HCT116 (cell line): Measurements from ENCODE around the gene UGT1A9. TPM values are rescaled to one million over a fixed set of nuclear protein-coding genes. Genes with fewer than 3 reads are reported as not detected.

Source experiments
- ATAC-seq: fragments of 200-7000 bp; cut with Tn5 transposase; 2 replicates; pipeline ENCODE4 v1.9.1; 2020; ENCODE audit warnings: mild to moderate bottlenecking, moderate library complexity
- BruUV-seq: library from RNA; stranded (reverse); fragments of 400-500 nt; replicated peaks from 2 replicates; lab custom pipeline; 2021; lab: Mats Ljungman, UMichigan
- CTCF ChIA-PET: fragments of 300-600 bp; sonication (Branson Sonifier 250); formaldehyde crosslinking; loops from one replicate; lab custom pipeline; 2021; ENCODE audit warnings: antibody characterized with exemption; lab: Charles Lee
- POLR2A ChIA-PET: fragments of 300-600, 350-600 bp; sonication (Branson Sonifier 250); formaldehyde crosslinking; loops from one replicate; lab custom pipeline; 2021; ENCODE audit warnings: antibody characterized with exemption; lab: Charles Lee
- RAD21 ChIA-PET, 2 experiments: fragments of 300-600 bp; sonication (Branson Sonifier 250); formaldehyde crosslinking; loops; one replicate each; lab custom pipeline; 2023; ENCODE audit warnings: low total read pairs in 2 of 2; ENCODE audit not compliant: uncharacterized antibody in 2 of 2, unreplicated experiment in 2 of 2, low non-redundant PET in 1 of 2; lab: Charles Lee
- DNase-seq: peaks from one replicate; pipeline ENCODE4 v3.0.0-alpha.2; 2010; ENCODE audit warnings: low read depth, low spot score
- H2AFZ ChIP-seq: fragments of 200-600 bp; shearing (Covaris generic), sonication (generic); 2 replicates; pipeline ENCODE4 v1.6.1; 2017; ENCODE audit warnings: low read depth, mixed run types, mixed read lengths, antibody characterized with exemption, low read length; ENCODE audit not compliant: poor library complexity, severe bottlenecking
- H3K27ac ChIP-seq: 2 replicates; pipeline ENCODE4 v1.5.1; 2012; ENCODE audit warnings: low read depth, low read length
- H3K27me3 ChIP-seq: fragments of 200-600 bp; sonication (generic); 2 replicates; pipeline ENCODE4 v1.6.1; 2016; ENCODE audit warnings: mixed run types, low read length, mixed read lengths; ENCODE audit not compliant: insufficient read depth
- H3K36me3 ChIP-seq, 2 experiments: fragments of 200-500 bp in 1 of 2; fragments of 200-600 bp in 1 of 2; sonication (Bioruptor generic) in 1 of 2; sonication (generic) in 1 of 2; 2 replicates each; pipeline versions ENCODE4 v1.5.1 to v1.6.1; 2014 to 2016; ENCODE audit warnings: low read length in 2 of 2, inconsistent platforms in 1 of 2, mixed read lengths in 1 of 2, mixed run types in 1 of 2; ENCODE audit not compliant: insufficient read depth in 2 of 2, control insufficient read depth in 1 of 2
- H3K4me1 ChIP-seq, 2 experiments: fragments of 200-600 bp in 1 of 2; sonication (generic) in 1 of 2; 2 replicates each; pipeline versions ENCODE4 v1.5.1 to v1.6.1; 2012 to 2017; ENCODE audit warnings: low read length in 2 of 2, inconsistent platforms in 1 of 2, mild to moderate bottlenecking in 1 of 2, mixed read lengths in 1 of 2, mixed run types in 1 of 2, moderate library complexity in 1 of 2; ENCODE audit not compliant: insufficient read depth in 2 of 2, control insufficient read depth in 1 of 2
- H3K4me2 ChIP-seq: fragments of 200-600 bp; sonication (generic); 2 replicates; pipeline ENCODE4 v1.6.1; 2017; ENCODE audit warnings: mixed run types, low read length, mixed read lengths
- H3K4me3 ChIP-seq, 2 experiments: fragments of 200-600 bp in 1 of 2; sonication (generic) in 1 of 2; replicated peaks in 1 of 2; 2 replicates each; pipeline ENCODE4 v1.5.1; 2011 to 2016; ENCODE audit warnings: low read length in 2 of 2, control low read depth in 1 of 2, low read depth in 1 of 2, mild to moderate bottlenecking in 1 of 2, mixed read lengths in 1 of 2, mixed run types in 1 of 2
- H3K79me2 ChIP-seq: fragments of 200-600 bp; sonication (generic); 2 replicates; pipeline ENCODE4 v1.6.1; 2017; ENCODE audit warnings: mild to moderate bottlenecking, mixed run types, low read length, moderate library complexity, mixed read lengths; ENCODE audit not compliant: insufficient read depth
- H3K9ac ChIP-seq: fragments of 200-600 bp; sonication (generic); 2 replicates; pipeline ENCODE4 v1.6.1; 2016; ENCODE audit warnings: low read length, mixed read lengths
- H3K9me2 ChIP-seq: fragments of 200-600 bp; sonication (generic), shearing (Covaris generic); 2 replicates; pipeline ENCODE4 v1.6.1; 2017; ENCODE audit warnings: mixed run types, mild to moderate bottlenecking, moderate library complexity; ENCODE audit not compliant: insufficient read depth
- H3K9me3 ChIP-seq, 2 experiments: fragments of 200-500 bp in 1 of 2; fragments of 200-600 bp in 1 of 2; sonication (Bioruptor generic) in 1 of 2; sonication (generic) in 1 of 2; 2 replicates each; pipeline ENCODE4 v1.6.1; 2014 to 2017; ENCODE audit warnings: low read length in 2 of 2, mixed read lengths in 2 of 2, inconsistent platforms in 1 of 2, low read depth in 1 of 2, mild to moderate bottlenecking in 1 of 2, mixed run types in 1 of 2, moderate library complexity in 1 of 2; ENCODE audit not compliant: control insufficient read depth in 1 of 2, insufficient read depth in 1 of 2
- H4K20me1 ChIP-seq: fragments of 200-600 bp; sonication (generic), shearing (Covaris generic); 2 replicates; pipeline ENCODE4 v1.6.1; 2017; ENCODE audit warnings: mixed run types, mild to moderate bottlenecking, moderate library complexity; ENCODE audit not compliant: insufficient read depth
- EGR1 ChIP-seq: IDR thresholded peaks from 2 replicates; pipeline ENCODE4 v1.6.1; 2012; ENCODE audit warnings: low read depth
- SRF ChIP-seq: IDR thresholded peaks from 2 replicates; pipeline ENCODE4 v1.6.1; 2012; ENCODE audit warnings: low read depth
- TCF7L2 ChIP-seq: IDR thresholded peaks from 2 replicates; pipeline ENCODE4 v1.7.0; 2011; ENCODE audit warnings: borderline replicate concordance, inconsistent platforms; ENCODE audit not compliant: insufficient read depth, insufficient read length; ENCODE audit errors: extremely low read depth
- intact Hi-C: fragments of 100-400 bp; cut with micrococcal nuclease; formaldehyde crosslinking; loops from 2 replicates; pipeline ENCODE4 v1.10.0; 2022
- total RNA-seq: library from RNA; stranded (reverse); gene quantifications from one replicate; pipeline ENCODE4 v1.2.1, GENCODE V29; 2021; ENCODE audit not compliant: unreplicated experiment

The UGT1A9 gene
- total RNA-seq, 1 experiment from 2014 or later: not detected

- H3K4me3 ChIP-seq: no peak overlapping the region
- H3K9ac ChIP-seq: no peak overlapping the region
- peaks cover 5 to 9% of the 10 kb centered on the region in 2 experiments; a peak in 3 of 4 replicates for H3K4me1 ChIP-seq
- POLR2A ChIA-PET: no interaction called here
- no TSS peak for BruUV-seq
- no peaks in the 10 kb centered on the region for H3K27me3 ChIP-seq
- H3K27ac ChIP-seq: no peak overlapping the region
- RAD21 ChIA-PET: no interaction called here
- no peak overlapping the region for H3K4me2 ChIP-seq
- no peak for DNase-seq
- H3K36me3 ChIP-seq: no peaks in the 10 kb centered on the region
- intact Hi-C loops: no loop called here
- H2AFZ ChIP-seq: no peak overlapping the region
- no peak for TF ChIP-seq TCF7L2
- CTCF ChIA-PET: no interaction called here
- no peaks in the 10 kb centered on the region for H3K9me2 ChIP-seq
- no peaks in the 10 kb centered on the region for H3K9me3 ChIP-seq
- H3K79me2 ChIP-seq: no peaks in the 10 kb centered on the region
- no peak for ATAC-seq
- no peaks in the 10 kb centered on the region for H4K20me1 ChIP-seq
These were observed 128.5 kb downstream of the UGT1A9 start for GRCh38 chr2:233800208-233800607.

GRCh38 chr2:233801357-233802131 is 129.8 kb downstream of the UGT1A9 start:
- no peaks in the 10 kb centered on the region for H3K36me3 ChIP-seq
- no peaks in the 10 kb centered on the region for H3K79me2 ChIP-seq
- H3K27me3 ChIP-seq: no peaks in the 10 kb centered on the region
- H3K4me3 ChIP-seq: 0 out of 4 replicates have a peak overlapping the region, but pooled peaks of 1 of the 2 experiments have one; percentile 2
- peak overlapping the region; percentile 49 for H3K4me2 ChIP-seq
- BruUV-seq: no TSS peak
- H2AFZ ChIP-seq: no peak overlapping the region
- no peaks in the 10 kb centered on the region for H3K9me2 ChIP-seq
- no peaks in the 10 kb centered on the region for H3K9me3 ChIP-seq
- no peak overlapping the region for H3K27ac ChIP-seq
- RAD21 ChIA-PET: no interaction called here
- CTCF ChIA-PET: no interaction called here
- TF ChIP-seq EGR1 (peak; percentile 23; the same call in 1 of the 2 replicates), SRF (no peak)
- POLR2A ChIA-PET: no interaction called here
- DNase-seq: no peak
- H3K9ac ChIP-seq: no peak overlapping the region
- H3K4me1 ChIP-seq: peaks cover 5 to 9% of the 10 kb centered on the region in 2 experiments; a peak in 3 of 4 replicates
- intact Hi-C loops: no loop called here
- H4K20me1 ChIP-seq: no peaks in the 10 kb centered on the region
- no peak; the same call in 1 of the 2 replicates for ATAC-seq
